GM21576 (cell line): ENCODE results near the gene PCDHB3.
"Not testable (repeated sequence)": the region's sequence is repeated elsewhere in the genome, so short reads cannot be mapped to it uniquely, and the experiment has no call there.

Experiments
- ATAC-seq: cut with Tn5 transposase; IDR thresholded peaks from one replicate; pipeline ENCODE4 v1.9.1; 2021; ENCODE audit warnings: mild to moderate bottlenecking, moderate library complexity; ENCODE audit not compliant: unreplicated experiment

PCDHB3 gene

GRCh38 chr5:141135718-141136266 is 35.5 kb downstream of the PCDHB3 start:
- ATAC-seq = no peak

GRCh38 chr5:141137346-141137745 is 37.1 kb downstream of the PCDHB3 start:
- not testable (repeated sequence) for ATAC-seq

DNA sequence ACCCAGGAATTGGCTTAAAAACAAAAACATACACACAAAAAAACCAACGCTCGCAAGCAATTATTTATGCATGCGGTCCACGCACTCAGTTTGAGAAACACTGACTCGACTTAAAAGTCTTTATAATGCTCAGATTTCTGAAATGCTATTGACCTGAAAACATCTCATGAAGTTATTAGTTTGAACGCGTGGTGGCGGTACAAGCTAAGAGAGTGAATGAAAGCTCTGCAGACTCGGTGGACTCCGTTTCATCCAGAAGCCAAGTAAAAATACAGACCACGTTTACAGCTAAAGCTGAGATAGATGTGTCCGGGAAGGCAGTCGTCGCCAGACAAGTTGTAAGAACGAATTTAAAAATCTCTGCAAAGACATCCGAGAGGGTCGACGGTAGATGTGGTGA is 49.5 kb downstream of the PCDHB3 start, which contains the start of gene PCDHB6:
PCDHB6 (plus strand) TSS at position 246 of the 400 bp plus-strand sequence. CDS start 201 bp downstream, outside the sequence.
- ATAC-seq = no peak

DNA sequence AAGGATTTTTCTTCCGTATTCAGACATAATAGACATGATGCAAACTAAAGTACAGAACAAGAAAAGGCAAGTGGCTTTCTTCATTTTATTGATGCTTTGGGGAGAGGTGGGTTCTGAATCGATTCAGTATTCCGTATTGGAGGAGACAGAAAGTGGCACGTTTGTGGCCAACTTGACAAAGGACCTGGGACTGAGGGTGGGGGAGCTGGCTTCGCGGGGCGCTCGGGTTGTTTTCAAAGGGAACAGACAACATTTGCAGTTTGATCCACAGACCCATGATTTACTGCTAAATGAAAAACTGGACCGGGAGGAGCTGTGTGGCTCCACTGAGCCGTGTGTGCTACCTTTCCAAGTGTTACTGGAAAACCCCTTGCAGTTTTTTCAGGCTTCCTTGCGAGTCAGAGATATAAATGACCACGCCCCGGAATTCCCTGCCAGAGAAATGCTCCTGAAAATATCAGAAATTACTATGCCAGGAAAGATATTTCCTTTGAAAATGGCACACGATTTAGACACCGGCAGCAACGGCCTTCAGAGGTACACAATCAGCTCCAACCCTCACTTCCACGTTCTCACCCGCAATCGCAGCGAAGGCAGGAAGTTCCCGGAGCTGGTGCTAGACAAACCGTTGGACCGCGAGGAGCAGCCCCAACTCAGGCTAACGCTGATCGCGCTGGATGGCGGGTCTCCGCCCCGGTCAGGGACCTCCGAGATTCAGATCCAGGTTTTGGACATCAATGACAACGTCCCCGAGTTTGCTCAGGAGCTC is 50.1 kb downstream of the PCDHB3 start:
- ATAC-seq = no peak

GRCh38 chr5:141150993-141151325 is 50.7 kb downstream of the PCDHB3 start:
- no peak for ATAC-seq

GRCh38 chr5:141151632-141152031 is 51.4 kb downstream of the PCDHB3 start:
- not testable (repeated sequence) for ATAC-seq

DNA sequence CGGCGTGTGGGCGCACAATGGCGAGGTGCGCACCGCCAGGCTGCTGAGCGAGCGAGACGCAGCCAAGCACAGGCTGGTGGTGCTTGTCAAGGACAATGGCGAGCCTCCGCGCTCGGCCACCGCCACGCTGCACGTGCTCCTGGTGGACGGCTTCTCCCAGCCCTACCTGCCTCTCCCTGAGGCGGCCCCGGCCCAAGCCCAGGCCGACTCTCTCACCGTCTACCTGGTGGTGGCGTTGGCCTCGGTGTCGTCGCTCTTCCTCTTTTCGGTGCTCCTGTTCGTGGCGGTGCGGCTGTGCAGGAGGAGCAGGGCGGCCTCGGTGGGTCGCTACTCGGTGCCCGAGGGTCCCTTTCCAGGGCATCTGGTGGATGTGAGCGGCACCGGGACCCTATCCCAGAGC is 51.8 kb downstream of the PCDHB3 start:
- ATAC-seq = not testable (repeated sequence)
